Esophagus muscularis mucosa (tissue), 4 donors: ENCODE results near the gene CRYGC.

Source experiments
- CTCF ChIP-seq, 3 experiments: fragments of 200-600 bp in 2 of 3; fragments of 450-650 bp in 1 of 3; sonication (generic) in 2 of 3; IDR thresholded peaks; one replicate each; pipeline ENCODE4 v1.5.1; 2017 to 2019; ENCODE audit warnings: antibody characterized with exemption in 3 of 3, mild to moderate bottlenecking in 2 of 3, moderate library complexity in 1 of 3
- EP300 ChIP-seq: sonication (generic); formaldehyde crosslinking; IDR thresholded peaks from one replicate; pipeline ENCODE4 v1.6.1; 2017; ENCODE audit warnings: antibody characterized with exemption
- POLR2A ChIP-seq: fragments of 450-650 bp; IDR thresholded peaks from one replicate; pipeline ENCODE4 v1.6.1; 2017; ENCODE audit warnings: antibody characterized with exemption, moderate library complexity, mild to moderate bottlenecking, low read depth
- POLR2AphosphoS5 ChIP-seq, 2 donors: sonication (generic); formaldehyde crosslinking; IDR thresholded peaks; one replicate each; pipeline ENCODE4 v1.6.1; 2017; ENCODE audit warnings: antibody characterized with exemption in 2 of 2

- TF ChIP-seq POLR2A = no peak
- TF ChIP-seq CTCF (IDR thresholded peaks at IDR 0.05) = no peak
- no peak for TF ChIP-seq POLR2AphosphoS5 (IDR thresholded peaks at IDR 0.05)
- no peak for TF ChIP-seq EP300
These were observed 26.0 kb downstream of the CRYGC start for GRCh38 chr2:208103616-208104015.
